WTC11 (cell line): ENCODE results near the gene MAP3K7. TPM values are rescaled to one million over a fixed set of nuclear protein-coding genes. Genes with fewer than 3 reads are reported as not detected.

Experiments used
- ATAC-seq: fragments of 200-7000 bp; cut with Tn5 transposase; 2 replicates; pipeline ENCODE4 v1.10.0; 2021; ENCODE audit warnings: mild to moderate bottlenecking, moderate library complexity
- CTCF ChIA-PET: fragments of 300-600 bp; sonication (Branson Sonifier 250); formaldehyde crosslinking; loops from one replicate; lab custom pipeline; 2021; ENCODE audit warnings: antibody characterized with exemption; lab: Charles Lee
- POLR2A ChIA-PET: fragments of 350-600 bp; sonication (Branson Sonifier 250); formaldehyde crosslinking; loops from one replicate; lab custom pipeline; 2021; ENCODE audit warnings: antibody characterized with exemption; lab: Charles Lee
- DNase-seq: peaks from one replicate; pipeline ENCODE4 v3.0.0; 2021; ENCODE audit warnings: low spot score
- H3K27ac Mint-ChIP-seq: 2 replicates; pipeline ENCODE4 v1.8.0; 2021; ENCODE audit warnings: mixed read lengths
- H3K27me3 Mint-ChIP-seq: 2 replicates; pipeline ENCODE4 v1.8.0; 2021; ENCODE audit warnings: low read depth, mild to moderate bottlenecking, moderate library complexity, mixed read lengths
- H3K36me3 Mint-ChIP-seq: 2 replicates; pipeline ENCODE4 v1.8.0; 2021; ENCODE audit warnings: mixed read lengths
- H3K4me1 Mint-ChIP-seq: 2 replicates; pipeline ENCODE4 v1.8.0; 2022; ENCODE audit warnings: mixed read lengths
- H3K4me3 Mint-ChIP-seq: 2 replicates; pipeline ENCODE4 v1.8.0; 2021; ENCODE audit warnings: mild to moderate bottlenecking, moderate library complexity, mixed read lengths
- H3K9me3 Mint-ChIP-seq: 2 replicates; pipeline ENCODE4 v1.8.0; 2021; ENCODE audit warnings: mixed read lengths
- ARID4B ChIP-seq: sonication (generic); formaldehyde crosslinking; IDR thresholded peaks from 2 replicates; pipeline ENCODE4 v1.8.0; 2023; ENCODE audit warnings: missing genetic modification reagents, mild to moderate bottlenecking, borderline replicate concordance
- ATF1 ChIP-seq: sonication (generic); formaldehyde crosslinking; IDR thresholded peaks from 2 replicates; pipeline ENCODE4 v1.8.1; 2023; ENCODE audit warnings: mild to moderate bottlenecking, moderate library complexity, missing genetic modification reagents
- CDX4 ChIP-seq: fragments of 250-450 bp; sonication (Bioruptor Pico); IDR thresholded peaks from 2 replicates; pipeline ENCODE4 v1.9.0; 2021; ENCODE audit warnings: moderate library complexity, mild to moderate bottlenecking, inconsistent platforms, borderline replicate concordance
- ETV6 ChIP-seq: sonication (generic); formaldehyde crosslinking; IDR thresholded peaks from 2 replicates; pipeline ENCODE4 v1.8.1; 2022; ENCODE audit warnings: mild to moderate bottlenecking, missing genetic modification reagents
- HMGA2 ChIP-seq: fragments of 250-450 bp; sonication (Bioruptor Pico); IDR thresholded peaks from 2 replicates; pipeline ENCODE4 v1.4.0; 2021; ENCODE audit warnings: mild to moderate bottlenecking, moderate library complexity
- NR2C2 ChIP-seq: sonication (generic); formaldehyde crosslinking; IDR thresholded peaks from 2 replicates; pipeline ENCODE4 v1.8.0; 2022; ENCODE audit warnings: mild to moderate bottlenecking, missing genetic modification reagents
- NR3C1 ChIP-seq: sonication (generic); formaldehyde crosslinking; conservative IDR thresholded peaks from 2 replicates; pipeline ENCODE4 v1.8.1; 2023; ENCODE audit warnings: low read depth, mild to moderate bottlenecking, missing genetic modification reagents
- PRDM15 ChIP-seq: sonication (generic); formaldehyde crosslinking; IDR thresholded peaks from 2 replicates; pipeline ENCODE4 v1.8.0; 2022; ENCODE audit warnings: missing genetic modification reagents
- SMAD3 ChIP-seq: sonication (generic); formaldehyde crosslinking; IDR thresholded peaks from 2 replicates; pipeline ENCODE4 v1.8.0; 2022; ENCODE audit warnings: missing genetic modification reagents, mild to moderate bottlenecking, borderline replicate concordance
- TEAD4 ChIP-seq: sonication (generic); formaldehyde crosslinking; IDR thresholded peaks from 2 replicates; pipeline ENCODE4 v1.8.0; 2022; ENCODE audit warnings: mild to moderate bottlenecking, missing genetic modification reagents
- ZBTB43 ChIP-seq: sonication (generic); formaldehyde crosslinking; IDR thresholded peaks from 2 replicates; pipeline ENCODE4 v1.8.1; 2023; ENCODE audit warnings: mild to moderate bottlenecking, missing genetic modification reagents
- ZNF232 ChIP-seq: sonication (generic); formaldehyde crosslinking; IDR thresholded peaks from 2 replicates; pipeline ENCODE4 v1.8.0; 2022; ENCODE audit warnings: mild to moderate bottlenecking, missing genetic modification reagents
- ZNF263 ChIP-seq: sonication (generic); formaldehyde crosslinking; IDR thresholded peaks from 2 replicates; pipeline ENCODE4 v1.8.1; 2022; ENCODE audit warnings: low read depth, mild to moderate bottlenecking, moderate library complexity, missing genetic modification reagents
- ZNF416 ChIP-seq: fragments of 250-450 bp; sonication (Bioruptor Pico); IDR thresholded peaks from 2 replicates; pipeline ENCODE4 v1.9.0; 2021; ENCODE audit warnings: mild to moderate bottlenecking, inconsistent platforms
- ZNF423 ChIP-seq: fragments of 250-450 bp; sonication (Bioruptor Pico); IDR thresholded peaks from 2 replicates; pipeline ENCODE4 v2.1.2; 2022; ENCODE audit warnings: mild to moderate bottlenecking, moderate library complexity
- ZNF512 ChIP-seq: sonication (generic); formaldehyde crosslinking; IDR thresholded peaks from 2 replicates; pipeline ENCODE4 v1.8.1; 2022; ENCODE audit warnings: missing genetic modification reagents, borderline replicate concordance
- total RNA-seq: library from RNA; stranded (reverse); gene quantifications from 3 replicates; pipeline ENCODE4 v1.2.3, GENCODE V29; 2021
- TF ChIP-seq, protein P1 (sequence below): sonication (generic); formaldehyde crosslinking; IDR thresholded peaks from 2 replicates; pipeline ENCODE4 v1.8.1; 2023; ENCODE audit warnings: mild to moderate bottlenecking, missing genetic modification reagents
- TF ChIP-seq, protein P2 (sequence below): fragments of 250-450 bp; sonication (Bioruptor Pico); IDR thresholded peaks from 2 replicates; pipeline ENCODE4 v1.9.0; 2021; ENCODE audit warnings: mild to moderate bottlenecking, borderline replicate concordance

The MAP3K7 gene
- total RNA-seq, 1 experiment from 2014 or later = 36.7 TPM

- ATAC-seq = peak; percentile 51
- Mint-ChIP-seq H3K27ac (peak overlapping the region; percentile 31), H3K4me3 (no peak overlapping the region), H3K36me3 (peaks cover 23% of the 10 kb centered on the region), H3K4me1 (peaks cover 44% of the 10 kb centered on the region), H3K9me3 (peaks cover 20% of the 10 kb centered on the region), H3K27me3 (peaks cover 2% of the 10 kb centered on the region; the same call in 1 of the 2 replicates)
- CTCF ChIA-PET = interaction anchor here (0.7 to 2.4 kb wide), 11 partner anchors 9 to 550 kb away, joined by 3 to 29 read pairs (median 4); no protein-coding TSS in a partner anchor
- POLR2A ChIA-PET = no interaction called here
- no peak for DNase-seq
- TF ChIP-seq ETV6 (CRISPR knock-in tag) (no peak), NR3C1 (CRISPR knock-in tag) (no peak), ZNF423 (CRISPR knock-in tag) (no peak), ZNF512 (CRISPR knock-in tag) (no peak), HMGA2 (CRISPR knock-in tag) (no peak), ATF1 (CRISPR knock-in tag) (no peak), ZNF416 (CRISPR knock-in tag) (no peak), NR2C2 (CRISPR knock-in tag) (no peak), TEAD4 (no peak), SMAD3 (no peak), ARID4B (CRISPR knock-in tag) (no peak), PRDM15 (CRISPR knock-in tag) (no peak), ZNF232 (no peak), ZNF263 (CRISPR knock-in tag) (no peak), CDX4 (no peak), ZBTB43 (CRISPR knock-in tag) (no peak)
- TF ChIP-seq, protein P1, sequence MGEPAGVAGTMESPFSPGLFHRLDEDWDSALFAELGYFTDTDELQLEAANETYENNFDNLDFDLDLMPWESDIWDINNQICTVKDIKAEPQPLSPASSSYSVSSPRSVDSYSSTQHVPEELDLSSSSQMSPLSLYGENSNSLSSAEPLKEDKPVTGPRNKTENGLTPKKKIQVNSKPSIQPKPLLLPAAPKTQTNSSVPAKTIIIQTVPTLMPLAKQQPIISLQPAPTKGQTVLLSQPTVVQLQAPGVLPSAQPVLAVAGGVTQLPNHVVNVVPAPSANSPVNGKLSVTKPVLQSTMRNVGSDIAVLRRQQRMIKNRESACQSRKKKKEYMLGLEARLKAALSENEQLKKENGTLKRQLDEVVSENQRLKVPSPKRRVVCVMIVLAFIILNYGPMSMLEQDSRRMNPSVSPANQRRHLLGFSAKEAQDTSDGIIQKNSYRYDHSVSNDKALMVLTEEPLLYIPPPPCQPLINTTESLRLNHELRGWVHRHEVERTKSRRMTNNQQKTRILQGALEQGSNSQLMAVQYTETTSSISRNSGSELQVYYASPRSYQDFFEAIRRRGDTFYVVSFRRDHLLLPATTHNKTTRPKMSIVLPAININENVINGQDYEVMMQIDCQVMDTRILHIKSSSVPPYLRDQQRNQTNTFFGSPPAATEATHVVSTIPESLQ (CRISPR knock-in tag) = no peak
- TF ChIP-seq, protein P2, sequence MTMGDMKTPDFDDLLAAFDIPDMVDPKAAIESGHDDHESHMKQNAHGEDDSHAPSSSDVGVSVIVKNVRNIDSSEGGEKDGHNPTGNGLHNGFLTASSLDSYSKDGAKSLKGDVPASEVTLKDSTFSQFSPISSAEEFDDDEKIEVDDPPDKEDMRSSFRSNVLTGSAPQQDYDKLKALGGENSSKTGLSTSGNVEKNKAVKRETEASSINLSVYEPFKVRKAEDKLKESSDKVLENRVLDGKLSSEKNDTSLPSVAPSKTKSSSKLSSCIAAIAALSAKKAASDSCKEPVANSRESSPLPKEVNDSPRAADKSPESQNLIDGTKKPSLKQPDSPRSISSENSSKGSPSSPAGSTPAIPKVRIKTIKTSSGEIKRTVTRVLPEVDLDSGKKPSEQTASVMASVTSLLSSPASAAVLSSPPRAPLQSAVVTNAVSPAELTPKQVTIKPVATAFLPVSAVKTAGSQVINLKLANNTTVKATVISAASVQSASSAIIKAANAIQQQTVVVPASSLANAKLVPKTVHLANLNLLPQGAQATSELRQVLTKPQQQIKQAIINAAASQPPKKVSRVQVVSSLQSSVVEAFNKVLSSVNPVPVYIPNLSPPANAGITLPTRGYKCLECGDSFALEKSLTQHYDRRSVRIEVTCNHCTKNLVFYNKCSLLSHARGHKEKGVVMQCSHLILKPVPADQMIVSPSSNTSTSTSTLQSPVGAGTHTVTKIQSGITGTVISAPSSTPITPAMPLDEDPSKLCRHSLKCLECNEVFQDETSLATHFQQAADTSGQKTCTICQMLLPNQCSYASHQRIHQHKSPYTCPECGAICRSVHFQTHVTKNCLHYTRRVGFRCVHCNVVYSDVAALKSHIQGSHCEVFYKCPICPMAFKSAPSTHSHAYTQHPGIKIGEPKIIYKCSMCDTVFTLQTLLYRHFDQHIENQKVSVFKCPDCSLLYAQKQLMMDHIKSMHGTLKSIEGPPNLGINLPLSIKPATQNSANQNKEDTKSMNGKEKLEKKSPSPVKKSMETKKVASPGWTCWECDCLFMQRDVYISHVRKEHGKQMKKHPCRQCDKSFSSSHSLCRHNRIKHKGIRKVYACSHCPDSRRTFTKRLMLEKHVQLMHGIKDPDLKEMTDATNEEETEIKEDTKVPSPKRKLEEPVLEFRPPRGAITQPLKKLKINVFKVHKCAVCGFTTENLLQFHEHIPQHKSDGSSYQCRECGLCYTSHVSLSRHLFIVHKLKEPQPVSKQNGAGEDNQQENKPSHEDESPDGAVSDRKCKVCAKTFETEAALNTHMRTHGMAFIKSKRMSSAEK (CRISPR knock-in tag) = no peak
These were observed 96.7 kb downstream of the MAP3K7 start for GRCh38 chr6:90490030-90490716.
